Trophoblast cell (in vitro differentiated cells and primary cell): Measurements from ENCODE around the gene SEMA6D.
A peak's percentile ranks its signal among the peaks of the same experiment; 100 is the strongest.

Experiments used
- DNase-seq, 2 donors: peaks; one replicate each; pipeline ENCODE4 v3.0.0-alpha.2; 2016
- H2AFZ ChIP-seq: 2 replicates; pipeline ENCODE4 v1.6.1; 2013; ENCODE audit warnings: low read length, moderate library complexity, mild to moderate bottlenecking; ENCODE audit not compliant: insufficient read depth, poor library complexity
- H2AK5ac ChIP-seq: 2 replicates; pipeline ENCODE4 v1.6.1; 2013; ENCODE audit warnings: mild to moderate bottlenecking, low read length
- H2BK120ac ChIP-seq: 2 replicates; pipeline ENCODE4 v1.6.1; 2013; ENCODE audit warnings: low read length, mild to moderate bottlenecking, moderate library complexity; ENCODE audit not compliant: insufficient read depth, poor library complexity
- H2BK12ac ChIP-seq: 2 replicates; pipeline ENCODE4 v1.6.1; 2013; ENCODE audit warnings: mild to moderate bottlenecking, low read length, moderate library complexity
- H2BK5ac ChIP-seq: 2 replicates; pipeline ENCODE4 v1.6.1; 2013; ENCODE audit warnings: low read length, low read depth, moderate library complexity, mild to moderate bottlenecking; ENCODE audit not compliant: poor library complexity
- H3K14ac ChIP-seq: 2 replicates; pipeline ENCODE4 v1.6.1; 2013; ENCODE audit warnings: mild to moderate bottlenecking, low read length
- H3K18ac ChIP-seq: 2 replicates; pipeline ENCODE4 v1.6.1; 2013; ENCODE audit warnings: mild to moderate bottlenecking, low read length
- H3K23ac ChIP-seq: 2 replicates; pipeline ENCODE4 v1.6.1; 2013; ENCODE audit warnings: low read length
- H3K27ac ChIP-seq: 2 replicates; pipeline ENCODE4 v1.5.1; 2013; ENCODE audit warnings: low read depth, mild to moderate bottlenecking, inconsistent platforms, low read length, moderate library complexity
- H3K27me3 ChIP-seq: 2 replicates; pipeline ENCODE4 v1.6.1; 2013; ENCODE audit warnings: inconsistent platforms, mild to moderate bottlenecking, low read length, moderate library complexity; ENCODE audit not compliant: insufficient read depth
- H3K36me3 ChIP-seq, 2 experiments: 1 replicate in 1 of 2; 2 replicates in 1 of 2; pipeline ENCODE4 v1.6.1; 2013; ENCODE audit warnings: low read length in 2 of 2, mild to moderate bottlenecking in 2 of 2, moderate library complexity in 1 of 2; ENCODE audit not compliant: insufficient read depth in 2 of 2, control insufficient read depth in 1 of 2
- H3K4ac ChIP-seq: 2 replicates; pipeline ENCODE4 v1.6.1; 2013; ENCODE audit warnings: low read depth, mild to moderate bottlenecking, low read length, moderate library complexity
- H3K4me1 ChIP-seq, 2 experiments: 1 replicate in 1 of 2; 2 replicates in 1 of 2; pipeline ENCODE4 v1.6.1; 2013; ENCODE audit warnings: low read length in 2 of 2, mild to moderate bottlenecking in 2 of 2, moderate library complexity in 1 of 2; ENCODE audit not compliant: insufficient read depth in 2 of 2, control insufficient read depth in 1 of 2
- H3K4me2 ChIP-seq: 2 replicates; pipeline ENCODE4 v1.6.1; 2013; ENCODE audit warnings: inconsistent platforms, mild to moderate bottlenecking, low read length, moderate library complexity
- H3K4me3 ChIP-seq: 2 replicates; pipeline ENCODE4 v1.5.1; 2013; ENCODE audit warnings: mild to moderate bottlenecking, low read depth, low read length, inconsistent platforms
- H3K79me1 ChIP-seq: one replicate; pipeline ENCODE4 v1.6.1; 2013; ENCODE audit warnings: low read length
- H3K79me2 ChIP-seq: 2 replicates; pipeline ENCODE4 v1.6.1; 2013; ENCODE audit warnings: low read length, mild to moderate bottlenecking; ENCODE audit not compliant: control insufficient read depth, insufficient read depth, poor library complexity
- H3K9ac ChIP-seq: 2 replicates; pipeline ENCODE4 v1.6.1; 2013; ENCODE audit warnings: mild to moderate bottlenecking, low read length
- H3K9me3 ChIP-seq: 2 replicates; pipeline ENCODE4 v1.6.1; 2013; ENCODE audit warnings: low read depth, mild to moderate bottlenecking, control low read depth, inconsistent platforms, low read length; ENCODE audit not compliant: insufficient read depth
- H4K12ac ChIP-seq: 2 replicates; pipeline ENCODE4 v1.6.1; 2013; ENCODE audit warnings: low read depth, mild to moderate bottlenecking, low read length, moderate library complexity
- H4K8ac ChIP-seq: 2 replicates; pipeline ENCODE4 v1.6.1; 2013; ENCODE audit warnings: low read depth, mild to moderate bottlenecking, low read length, moderate library complexity
- H4K91ac ChIP-seq: one replicate; pipeline ENCODE4 v1.6.1; 2013; ENCODE audit warnings: low read depth, mild to moderate bottlenecking, low read length, moderate library complexity
- WGBS: extraction: QIAGEN DNeasy Blood & Tissue Kit; methylation state at CpG from one replicate; pipeline ENCODE4 v1.1.7; 2013; ENCODE audit warnings: missing lambda C conversion rate; ENCODE audit not compliant: insufficient read length, insufficient coverage; ENCODE audit errors: extremely low coverage; 5-methylcytosine and 5-hydroxymethylcytosine counted together

The SEMA6D gene

GRCh38 chr15:47674586-47675232 lies 42.6 kb upstream of the SEMA6D start:
- H2BK5ac ChIP-seq, result no peak overlapping the region
- H4K12ac ChIP-seq, result no peak overlapping the region
- H4K8ac ChIP-seq, result no peak overlapping the region
- H3K9me3 ChIP-seq, result no peaks in the 10 kb centered on the region
- no peak overlapping the region for H3K9ac ChIP-seq
- no peak overlapping the region for H2AFZ ChIP-seq
- DNase-seq, result no peak
- H3K27me3 ChIP-seq, result no peaks in the 10 kb centered on the region
- H2BK120ac ChIP-seq, result no peak overlapping the region
- H3K4ac ChIP-seq, result no peak overlapping the region
- no peaks in the 10 kb centered on the region for H3K4me1 ChIP-seq
- no peak overlapping the region for H2AK5ac ChIP-seq
- no peak overlapping the region for H3K27ac ChIP-seq
- no peak overlapping the region for H3K14ac ChIP-seq
- no CpG with 5 or more reads among the region's 8 CpGs for WGBS
- no peak overlapping the region for H3K18ac ChIP-seq
- no peak overlapping the region for H2BK12ac ChIP-seq
- H3K79me2 ChIP-seq, result no peaks in the 10 kb centered on the region
- H4K91ac ChIP-seq, result no peak overlapping the region
- no peak overlapping the region for H3K4me2 ChIP-seq
- no peak overlapping the region for H3K23ac ChIP-seq
- no peaks in the 10 kb centered on the region for H3K79me1 ChIP-seq
- no peaks in the 10 kb centered on the region for H3K36me3 ChIP-seq
- H3K4me3 ChIP-seq, result no peak overlapping the region

- Histone ChIP-seq H2BK120ac (no peak overlapping the region), H3K4ac (no peak overlapping the region), H3K79me1 (no peaks in the 10 kb centered on the region), H3K9me3 (no peaks in the 10 kb centered on the region), H3K4me2 (no peak overlapping the region), H3K9ac (no peak overlapping the region), H2AK5ac (no peak overlapping the region), H4K12ac (no peak overlapping the region), H4K8ac (no peak overlapping the region), H2AFZ (no peak overlapping the region), H3K4me1 (no peaks in the 10 kb centered on the region), H3K27me3 (no peaks in the 10 kb centered on the region), H2BK12ac (no peak overlapping the region), H3K18ac (no peak overlapping the region), H2BK5ac (no peak overlapping the region), H3K23ac (no peak overlapping the region), H4K91ac (no peak overlapping the region), H3K14ac (no peak overlapping the region), H3K4me3 (no peak overlapping the region), H3K27ac (no peak overlapping the region), H3K36me3 (no peaks in the 10 kb centered on the region), H3K79me2 (no peaks in the 10 kb centered on the region)
- DNase-seq, result no peak
- WGBS, result no CpG with 5 or more reads among the region's 3 CpGs
Measured at GRCh38 chr15:47675735-47676134, 41.6 kb upstream of the SEMA6D start.

GRCh38 chr15:47678040-47678439 lies 39.3 kb upstream of the SEMA6D start:
- Histone ChIP-seq H2BK120ac (no peak overlapping the region), H4K12ac (no peak overlapping the region), H2BK12ac (no peak overlapping the region), H2BK5ac (no peak overlapping the region), H3K4me3 (no peak overlapping the region), H2AFZ (no peak overlapping the region), H3K27me3 (no peaks in the 10 kb centered on the region), H4K91ac (no peak overlapping the region), H3K18ac (no peak overlapping the region), H2AK5ac (no peak overlapping the region), H3K4me1 (no peaks in the 10 kb centered on the region), H3K4ac (no peak overlapping the region), H3K79me1 (no peaks in the 10 kb centered on the region), H3K79me2 (no peaks in the 10 kb centered on the region), H3K9ac (no peak overlapping the region), H3K23ac (no peak overlapping the region), H3K27ac (no peak overlapping the region), H3K36me3 (no peaks in the 10 kb centered on the region), H3K4me2 (no peak overlapping the region), H3K14ac (no peak overlapping the region), H3K9me3 (no peaks in the 10 kb centered on the region), H4K8ac (no peak overlapping the region)
- no peak for DNase-seq
- no CpG with 5 or more reads among the region's 1 CpG for WGBS

- Histone ChIP-seq H2AFZ (no peak overlapping the region), H3K27me3 (no peaks in the 10 kb centered on the region), H2BK120ac (no peak overlapping the region), H4K12ac (no peak overlapping the region), H3K9me3 (no peaks in the 10 kb centered on the region), H3K4me2 (no peak overlapping the region), H3K79me1 (no peaks in the 10 kb centered on the region), H3K14ac (no peak overlapping the region), H3K36me3 (no peaks in the 10 kb centered on the region), H3K27ac (no peak overlapping the region), H3K4ac (no peak overlapping the region), H4K91ac (no peak overlapping the region), H2AK5ac (no peak overlapping the region), H2BK12ac (no peak overlapping the region), H3K23ac (no peak overlapping the region), H2BK5ac (no peak overlapping the region), H3K4me3 (no peak overlapping the region), H3K79me2 (no peaks in the 10 kb centered on the region), H4K8ac (no peak overlapping the region), H3K4me1 (no peaks in the 10 kb centered on the region), H3K9ac (no peak overlapping the region), H3K18ac (no peak overlapping the region)
- DNase-seq, result peak; percentile 66 to 91
- WGBS, result no CpG with 5 or more reads among the region's 4 CpGs
Measured at GRCh38 chr15:47682661-47683060, 34.6 kb upstream of the SEMA6D start.
